ENCODE data around the gene SFXN5. TPM values are rescaled to one million over a fixed set of nuclear protein-coding genes. Genes with fewer than 3 reads are reported as not detected.

The SFXN5 gene
- total and polyA plus RNA-seq, 2 donors (not counting 3 experiments of a cell fraction or from before 2014, with no cell fraction given): 18.7 to 28.6 TPM

- dilution Hi-C loops (cut with MboI; ENCODE audit: extremely low pct_ligation_motif_present, low sequenced_read_pairs): no loop called here
- Histone ChIP-seq H3K4me3 (replicated peaks in 1 of 3; ENCODE audit: insufficient read depth in 1 of 3, low read depth in 1 of 3, low read length in 3 of 3) (peak overlapping the region; percentile 77 to 86 (median 80)), H3K36me3 (ENCODE audit: control insufficient read depth in 2 of 2, extremely low read depth in 1 of 2, insufficient read depth in 2 of 2, low read length in 2 of 2) (peaks cover 3 to 9% of the 10 kb centered on the region in 2 experiments), H3K9ac (replicated peaks; ENCODE audit: extremely low read depth, insufficient read depth, low read length) (peak overlapping the region; percentile 85), H2AFZ (ENCODE audit: low read depth, low read length) (peak overlapping the region; percentile 50), H3K27me3 (ENCODE audit: control insufficient read depth in 2 of 2, insufficient read depth in 2 of 2, low read length in 2 of 2) (no peaks in the 10 kb centered on the region), H3K4me1 (ENCODE audit: control insufficient read depth, extremely low read depth, insufficient read depth, low read length) (peaks cover 13% of the 10 kb centered on the region), H4K20me1 (replicated peaks; ENCODE audit: control insufficient read depth, extremely low read depth, insufficient read depth, low read length) (no peaks in the 10 kb centered on the region), H3K9me1 (replicated peaks; ENCODE audit: control insufficient read depth, extremely low read depth, insufficient read depth, low read length) (no peaks in the 10 kb centered on the region), H3K9me3 (replicated peaks; ENCODE audit: control insufficient read depth, insufficient read depth, low read length) (no peaks in the 10 kb centered on the region), H3K79me2 (ENCODE audit: control insufficient read depth, insufficient read depth, low read length) (peaks cover 33% of the 10 kb centered on the region), H3K27ac (ENCODE audit: insufficient read depth, low read depth, low read length) (peak overlapping the region; percentile 67), H3K4me2 (ENCODE audit: insufficient read depth, low read length) (peak overlapping the region; percentile 78)
- TF ChIP-seq MAX (IDR thresholded peaks at IDR 0.05; ENCODE audit: insufficient read depth, insufficient read length) (no peak), MYC (IDR thresholded peaks at IDR 0.05; ENCODE audit: low read depth, low read length) (no peak), JUN (IDR thresholded peaks at IDR 0.05; ENCODE audit: borderline replicate concordance, insufficient read depth, insufficient read length, low read depth) (no peak), EZH2 (IDR thresholded peaks at IDR 0.05; ENCODE audit: borderline replicate concordance, low read depth, low read length, severe bottlenecking) (no peak), GATA2 (IDR thresholded peaks at IDR 0.05; ENCODE audit: insufficient read depth, insufficient read length, low read depth, low read length) (no peak), FOS (IDR thresholded peaks at IDR 0.05; ENCODE audit: borderline replicate concordance, insufficient read depth, low read length) (no peak)
- intact Hi-C loops (cut with micrococcal nuclease): loop anchor here (1.0 to 2.0 kb wide), 6 partner anchors 14 to 162 kb away; partner anchors contain the start of gene PRADC1
- POLR2A ChIA-PET: no interaction called here
- CTCF ChIA-PET: interaction anchor here (0.9 to 1.6 kb wide), 7 partner anchors 14 to 177 kb away, joined by 3 to 10 read pairs (median 4); no protein-coding TSS in a partner anchor
- DNase-seq (ENCODE audit: low read depth, low spot score): peak; percentile 97
- BruUV-seq (replicated peaks): no TSS peak
- FAIRE-seq: peak; percentile 94
These were observed 711 bp downstream of the SFXN5 start for GRCh38 chr2:73070643-73071359.
